Measurements from ENCODE around the gene TESMIN.
A peak's percentile ranks its signal among the peaks of the same experiment; 100 is the strongest.

The TESMIN gene

GRCh38 chr11:68759991-68760390 lies 8.7 kb upstream of the TESMIN start:
- no peak for TF ChIP-seq NFIC (IDR thresholded peaks at IDR 0.05)
- TF ChIP-seq RAD21 (IDR thresholded peaks at IDR 0.05; ENCODE audit: low read depth), result no peak
- no peak for TF ChIP-seq TEAD4 (IDR thresholded peaks at IDR 0.05)
- TF ChIP-seq REST (IDR thresholded peaks at IDR 0.05; ENCODE audit: low read depth), result no peak

- no peak for TF ChIP-seq TEAD4 (IDR thresholded peaks at IDR 0.05)
- no peak for TF ChIP-seq YY1 (IDR thresholded peaks at IDR 0.05; ENCODE audit: low read depth)
- no peak for TF ChIP-seq TAF1 (IDR thresholded peaks at IDR 0.05; ENCODE audit: low read depth)
- no peak for TF ChIP-seq TCF12 (IDR thresholded peaks at IDR 0.05; ENCODE audit: low read depth)
- TF ChIP-seq ZBTB7A (IDR thresholded peaks at IDR 0.05; ENCODE audit: low read depth), result no peak
- TF ChIP-seq, protein P1, sequence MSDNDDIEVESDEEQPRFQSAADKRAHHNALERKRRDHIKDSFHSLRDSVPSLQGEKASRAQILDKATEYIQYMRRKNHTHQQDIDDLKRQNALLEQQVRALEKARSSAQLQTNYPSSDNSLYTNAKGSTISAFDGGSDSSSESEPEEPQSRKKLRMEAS (IDR thresholded peaks at IDR 0.05), result no peak
- no peak for TF ChIP-seq RAD21 (IDR thresholded peaks at IDR 0.05; ENCODE audit: low read depth)
- no peak for TF ChIP-seq REST (IDR thresholded peaks at IDR 0.05; ENCODE audit: low read depth)
- TF ChIP-seq FOXM1 (IDR thresholded peaks at IDR 0.05; ENCODE audit: borderline replicate concordance, low read depth), result no peak
- no peak for TF ChIP-seq EGR1 (IDR thresholded peaks at IDR 0.05)
- TF ChIP-seq NFIC (IDR thresholded peaks at IDR 0.05), result no peak
- TF ChIP-seq, protein P2, sequence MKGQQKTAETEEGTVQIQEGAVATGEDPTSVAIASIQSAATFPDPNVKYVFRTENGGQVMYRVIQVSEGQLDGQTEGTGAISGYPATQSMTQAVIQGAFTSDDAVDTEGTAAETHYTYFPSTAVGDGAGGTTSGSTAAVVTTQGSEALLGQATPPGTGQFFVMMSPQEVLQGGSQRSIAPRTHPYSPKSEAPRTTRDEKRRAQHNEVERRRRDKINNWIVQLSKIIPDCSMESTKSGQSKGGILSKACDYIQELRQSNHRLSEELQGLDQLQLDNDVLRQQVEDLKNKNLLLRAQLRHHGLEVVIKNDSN (IDR thresholded peaks at IDR 0.05), result no peak
These were observed 6.4 kb upstream of the TESMIN start for GRCh38 chr11:68757711-68758110.

- TF ChIP-seq RAD21 (IDR thresholded peaks at IDR 0.05; ENCODE audit: low read depth) (no peak), ZBTB7A (IDR thresholded peaks at IDR 0.05; ENCODE audit: low read depth) (no peak), FOXM1 (IDR thresholded peaks at IDR 0.05; ENCODE audit: borderline replicate concordance, low read depth) (no peak), TAF1 (IDR thresholded peaks at IDR 0.05; ENCODE audit: low read depth) (no peak), EP300 (IDR thresholded peaks at IDR 0.05; ENCODE audit: borderline replicate concordance) (no peak), EGR1 (IDR thresholded peaks at IDR 0.05) (no peak)
- TF ChIP-seq, protein P2 (IDR thresholded peaks at IDR 0.05), result no peak
- TF ChIP-seq, protein P1 (IDR thresholded peaks at IDR 0.05), result no peak
These were observed 4.9 kb upstream of the TESMIN start for GRCh38 chr11:68756171-68756766.

DNA sequence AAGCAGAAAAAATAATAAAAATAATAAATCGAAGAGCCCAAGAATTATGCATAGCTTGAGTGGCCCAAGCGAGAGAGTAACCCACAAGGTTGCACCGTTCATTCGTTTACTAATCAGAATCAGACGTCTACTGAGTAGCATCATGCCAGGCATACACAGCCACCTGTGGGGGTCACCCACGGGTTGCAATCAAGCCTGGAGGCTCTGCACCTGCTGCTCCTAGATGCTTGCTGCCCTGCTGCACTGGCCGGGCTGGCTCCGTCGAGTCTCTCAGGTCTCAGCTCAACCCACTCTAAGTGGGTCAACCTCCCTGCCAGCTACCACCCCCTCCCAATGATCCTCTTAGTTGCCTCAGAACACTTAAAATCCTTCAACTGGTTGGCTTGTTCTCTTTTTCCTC lies 2.0 kb upstream of the TESMIN start:
- TF ChIP-seq RAD21 (IDR thresholded peaks at IDR 0.05; ENCODE audit: low read depth) (peak; percentile 23; the same call in 1 of the 2 replicates), EGR1 (IDR thresholded peaks at IDR 0.05) (no peak)

GRCh38 chr11:68751004-68751325 lies 355 bp downstream of the TESMIN start:
- TF ChIP-seq TCF12 (IDR thresholded peaks at IDR 0.05; ENCODE audit: low read depth) (no peak), NFIC (IDR thresholded peaks at IDR 0.05) (no peak), CREB1 (IDR thresholded peaks at IDR 0.05; ENCODE audit: low read depth) (no peak), ZBTB7A (IDR thresholded peaks at IDR 0.05; ENCODE audit: low read depth) (no peak), REST (IDR thresholded peaks at IDR 0.05; ENCODE audit: low read depth) (no peak), TEAD4 (IDR thresholded peaks at IDR 0.05) (no peak), EGR1 (IDR thresholded peaks at IDR 0.05) (no peak), CEBPB (IDR thresholded peaks at IDR 0.05) (no peak), FOXM1 (IDR thresholded peaks at IDR 0.05; ENCODE audit: borderline replicate concordance, low read depth) (no peak), TAF1 (IDR thresholded peaks at IDR 0.05; ENCODE audit: low read depth) (no peak), EP300 (IDR thresholded peaks at IDR 0.05; ENCODE audit: borderline replicate concordance) (no peak), YY1 (IDR thresholded peaks at IDR 0.05; ENCODE audit: low read depth) (no peak), RAD21 (IDR thresholded peaks at IDR 0.05; ENCODE audit: low read depth) (no peak)
- TF ChIP-seq, protein P2 (IDR thresholded peaks at IDR 0.05), result no peak
- TF ChIP-seq, protein P1 (IDR thresholded peaks at IDR 0.05), result no peak

Data from Ishikawa (cell line).